ENCODE results near the gene ZNF487. TPM values are rescaled to one million over a fixed set of nuclear protein-coding genes. Genes with fewer than 3 reads are reported as not detected.

The ZNF487 gene
- total and polyA plus RNA-seq, 2 of the 4 experiments (the other 2 are of a cell fraction), result 1.7 to 2.7 TPM

DNA sequence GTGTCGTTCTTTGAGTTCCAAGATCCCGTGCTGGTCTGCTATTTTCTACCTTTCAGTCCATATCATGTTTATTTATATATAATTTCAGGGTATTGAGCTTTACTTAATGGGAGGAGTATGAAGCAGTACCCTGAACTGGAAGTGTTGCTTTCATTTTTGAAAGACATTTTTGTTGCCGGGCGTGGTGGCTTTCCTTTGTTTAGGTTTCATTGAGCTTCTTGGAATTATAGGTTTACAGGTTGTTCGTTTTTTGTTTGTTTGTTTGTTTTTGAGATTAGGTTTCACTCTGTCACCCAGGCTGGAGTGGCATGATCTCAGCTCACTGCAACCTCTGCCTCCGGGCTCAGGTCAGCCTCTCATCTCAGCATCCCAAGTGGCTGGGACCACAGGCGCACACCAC, 7.4 kb downstream of the ZNF487 start:
- H3K9ac ChIP-seq (ENCODE audit: low read depth, low read length), result no peak overlapping the region

More for the DNA sequence above, 7.4 kb downstream of the ZNF487 start:
- Histone ChIP-seq H4K8ac (ENCODE audit: low read depth in 2 of 2, low read length in 2 of 2) (no peak overlapping the region), H3K4me3 (ENCODE audit: insufficient read depth, low read depth, low read length) (no peak overlapping the region), H2BK15ac (ENCODE audit: low read depth, low read length) (no peak overlapping the region), H3K79me1 (ENCODE audit: low read depth in 1 of 2, low read length in 2 of 2) (peaks cover 0 to 4% of the 10 kb centered on the region in 2 experiments; a peak in 1 of 4 replicates), H3K18ac (ENCODE audit: low read depth, low read length) (no peak overlapping the region), H4K20me1 (ENCODE audit: insufficient read depth, low read length) (no peaks in the 10 kb centered on the region), H3K56ac (ENCODE audit: extremely low read depth, insufficient read depth, low read length) (no peak overlapping the region), H4K91ac (ENCODE audit: insufficient read depth, low read depth, low read length) (no peak overlapping the region), H2BK5ac (ENCODE audit: low read depth, low read length, poor library complexity, severe bottlenecking) (no peak overlapping the region), H3K9me1 (ENCODE audit: insufficient read depth, low read length) (no peaks in the 10 kb centered on the region; the same call in 1 of the 2 replicates), H2BK20ac (ENCODE audit: low read depth, low read length) (no peak overlapping the region), H3K14ac (replicated peaks; ENCODE audit: low read depth, low read length) (no peak overlapping the region), H2AK9ac (replicated peaks; ENCODE audit: low read depth, low read length, poor library complexity) (no peak overlapping the region), H3K23ac (ENCODE audit: low read depth, low read length) (no peak overlapping the region), H3K36me3 (ENCODE audit: control insufficient read depth, insufficient read depth, low read length) (no peaks in the 10 kb centered on the region), H3K27me3 (ENCODE audit: control insufficient read depth, insufficient read depth, low read length) (no peaks in the 10 kb centered on the region), H2BK120ac (ENCODE audit: low read depth, low read length) (no peak overlapping the region), H3K9me3 (ENCODE audit: control insufficient read depth, insufficient read depth, low read length) (no peaks in the 10 kb centered on the region), H3K4ac (ENCODE audit: low read depth, low read length) (no peak overlapping the region), H2AK5ac (ENCODE audit: low read depth, low read length) (no peak overlapping the region), H4K5ac (ENCODE audit: low read depth, low read length) (no peak overlapping the region), H3K27ac (ENCODE audit: insufficient read depth, low read length) (no peak overlapping the region), H3K4me2 (ENCODE audit: low read depth, low read length) (no peak overlapping the region), H2AFZ (replicated peaks; ENCODE audit: low read length, poor library complexity) (no peak overlapping the region), H3K4me1 (ENCODE audit: control insufficient read depth, insufficient read depth, low read length) (no peaks in the 10 kb centered on the region)
- BruUV-seq (replicated peaks), result no TSS peak
- in situ Hi-C loops (cut with MboI; ENCODE audit: low sequenced_read_pairs) (no loop called here), intact Hi-C loops (cut with micrococcal nuclease) (no loop called here), dilution Hi-C loops (cut with HindIII; ENCODE audit: low sequenced_read_pairs, unreplicated experiment) (no loop called here)
- CTCF ChIA-PET, result no interaction called here
- TF ChIP-seq POLR2A (IDR thresholded peaks at IDR 0.05; ENCODE audit: low read depth, low read length) (no peak), CHD1 (IDR thresholded peaks at IDR 0.05; ENCODE audit: low read depth, low read length) (no peak), CEBPB (IDR thresholded peaks at IDR 0.05; ENCODE audit: low read depth, low read length) (no peak), RFX5 (IDR thresholded peaks at IDR 0.05; ENCODE audit: low read depth, low read length) (no peak), RCOR1 (IDR thresholded peaks at IDR 0.05; ENCODE audit: insufficient replicate concordance, low read length) (no peak), FOS (IDR thresholded peaks at IDR 0.05; ENCODE audit: low read depth, low read length) (no peak), MXI1 (IDR thresholded peaks at IDR 0.05; ENCODE audit: borderline replicate concordance, low read depth, low read length) (no peak), MAZ (IDR thresholded peaks at IDR 0.05; ENCODE audit: borderline replicate concordance, low read depth, low read length) (no peak), SMC3 (IDR thresholded peaks at IDR 0.05; ENCODE audit: low read depth, low read length) (no peak), BHLHE40 (IDR thresholded peaks at IDR 0.05; ENCODE audit: low read depth, low read length) (no peak), MAFK (IDR thresholded peaks at IDR 0.05; ENCODE audit: low read depth, low read length) (no peak), RAD21 (IDR thresholded peaks at IDR 0.05; ENCODE audit: low read length) (no peak), NFE2L2 (IDR thresholded peaks at IDR 0.05; ENCODE audit: low read depth, low read length) (no peak)
- TF ChIP-seq, protein P1, sequence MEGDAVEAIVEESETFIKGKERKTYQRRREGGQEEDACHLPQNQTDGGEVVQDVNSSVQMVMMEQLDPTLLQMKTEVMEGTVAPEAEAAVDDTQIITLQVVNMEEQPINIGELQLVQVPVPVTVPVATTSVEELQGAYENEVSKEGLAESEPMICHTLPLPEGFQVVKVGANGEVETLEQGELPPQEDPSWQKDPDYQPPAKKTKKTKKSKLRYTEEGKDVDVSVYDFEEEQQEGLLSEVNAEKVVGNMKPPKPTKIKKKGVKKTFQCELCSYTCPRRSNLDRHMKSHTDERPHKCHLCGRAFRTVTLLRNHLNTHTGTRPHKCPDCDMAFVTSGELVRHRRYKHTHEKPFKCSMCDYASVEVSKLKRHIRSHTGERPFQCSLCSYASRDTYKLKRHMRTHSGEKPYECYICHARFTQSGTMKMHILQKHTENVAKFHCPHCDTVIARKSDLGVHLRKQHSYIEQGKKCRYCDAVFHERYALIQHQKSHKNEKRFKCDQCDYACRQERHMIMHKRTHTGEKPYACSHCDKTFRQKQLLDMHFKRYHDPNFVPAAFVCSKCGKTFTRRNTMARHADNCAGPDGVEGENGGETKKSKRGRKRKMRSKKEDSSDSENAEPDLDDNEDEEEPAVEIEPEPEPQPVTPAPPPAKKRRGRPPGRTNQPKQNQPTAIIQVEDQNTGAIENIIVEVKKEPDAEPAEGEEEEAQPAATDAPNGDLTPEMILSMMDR (conservative IDR thresholded peaks at IDR 0.05; ENCODE audit: low read depth, low read length), result no peak
- TF ChIP-seq, protein P2, sequence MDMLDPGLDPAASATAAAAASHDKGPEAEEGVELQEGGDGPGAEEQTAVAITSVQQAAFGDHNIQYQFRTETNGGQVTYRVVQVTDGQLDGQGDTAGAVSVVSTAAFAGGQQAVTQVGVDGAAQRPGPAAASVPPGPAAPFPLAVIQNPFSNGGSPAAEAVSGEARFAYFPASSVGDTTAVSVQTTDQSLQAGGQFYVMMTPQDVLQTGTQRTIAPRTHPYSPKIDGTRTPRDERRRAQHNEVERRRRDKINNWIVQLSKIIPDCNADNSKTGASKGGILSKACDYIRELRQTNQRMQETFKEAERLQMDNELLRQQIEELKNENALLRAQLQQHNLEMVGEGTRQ (IDR thresholded peaks at IDR 0.05; ENCODE audit: low read depth, low read length), result no peak
- TF ChIP-seq, protein P3, sequence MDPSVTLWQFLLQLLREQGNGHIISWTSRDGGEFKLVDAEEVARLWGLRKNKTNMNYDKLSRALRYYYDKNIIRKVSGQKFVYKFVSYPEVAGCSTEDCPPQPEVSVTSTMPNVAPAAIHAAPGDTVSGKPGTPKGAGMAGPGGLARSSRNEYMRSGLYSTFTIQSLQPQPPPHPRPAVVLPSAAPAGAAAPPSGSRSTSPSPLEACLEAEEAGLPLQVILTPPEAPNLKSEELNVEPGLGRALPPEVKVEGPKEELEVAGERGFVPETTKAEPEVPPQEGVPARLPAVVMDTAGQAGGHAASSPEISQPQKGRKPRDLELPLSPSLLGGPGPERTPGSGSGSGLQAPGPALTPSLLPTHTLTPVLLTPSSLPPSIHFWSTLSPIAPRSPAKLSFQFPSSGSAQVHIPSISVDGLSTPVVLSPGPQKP (IDR thresholded peaks at IDR 0.05; ENCODE audit: borderline replicate concordance, low read depth, low read length), result no peak
- no peak for DNase-seq
- POLR2A ChIA-PET (ENCODE audit: unreplicated experiment), result no interaction called here
- no peak for ATAC-seq (ENCODE audit: low read depth)
- WGBS, 2 experiments (ENCODE audit: extremely low coverage in 2 of 2, insufficient read length in 1 of 2), result no CpG with 5 or more reads among the region's 7 CpGs

Measured in IMR-90 (cell line).